HG03280 (cell line): ENCODE measurements around the gene CUX1.
"Not testable (repeated sequence)": the region's sequence is repeated elsewhere in the genome, so short reads cannot be mapped to it uniquely, and the experiment has no call there.

ENCODE experiments used
- ATAC-seq: cut with Tn5 transposase; IDR thresholded peaks from one replicate; pipeline ENCODE4 v1.9.1; 2021; ENCODE audit warnings: mild to moderate bottlenecking, moderate library complexity; ENCODE audit not compliant: unreplicated experiment

The CUX1 gene

GRCh38 chr7:102119213-102119651, 301.8 kb downstream of the CUX1 start:
- no peak for ATAC-seq

DNA sequence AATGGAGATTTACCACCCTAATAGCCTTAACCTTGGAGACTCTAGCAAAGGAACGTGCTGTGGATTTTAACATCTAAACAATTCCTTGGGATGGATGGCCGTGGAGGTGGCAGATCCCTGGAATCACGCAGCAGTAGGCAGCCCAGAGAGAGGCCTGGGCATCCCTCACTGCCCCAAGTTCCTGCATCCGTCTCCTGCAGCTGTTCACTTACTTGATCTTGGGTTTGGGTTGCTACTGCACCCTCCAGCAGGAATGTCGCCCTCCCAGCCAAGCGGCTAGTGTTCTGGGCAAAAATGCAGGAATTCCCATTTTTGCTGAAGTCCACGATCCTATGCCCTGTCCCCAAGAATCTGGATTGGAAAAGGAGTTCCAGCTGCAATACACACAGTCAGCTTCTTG, 302.5 kb downstream of the CUX1 start:
- no peak for ATAC-seq

- no peak for ATAC-seq
These were observed 303.3 kb downstream of the CUX1 start for GRCh38 chr7:102120666-102121195.

GRCh38 chr7:102122026-102122425, 304.6 kb downstream of the CUX1 start:
- ATAC-seq: no peak

- ATAC-seq: peak; percentile 63
These were observed 307.7 kb downstream of the CUX1 start for GRCh38 chr7:102125127-102125596.

DNA sequence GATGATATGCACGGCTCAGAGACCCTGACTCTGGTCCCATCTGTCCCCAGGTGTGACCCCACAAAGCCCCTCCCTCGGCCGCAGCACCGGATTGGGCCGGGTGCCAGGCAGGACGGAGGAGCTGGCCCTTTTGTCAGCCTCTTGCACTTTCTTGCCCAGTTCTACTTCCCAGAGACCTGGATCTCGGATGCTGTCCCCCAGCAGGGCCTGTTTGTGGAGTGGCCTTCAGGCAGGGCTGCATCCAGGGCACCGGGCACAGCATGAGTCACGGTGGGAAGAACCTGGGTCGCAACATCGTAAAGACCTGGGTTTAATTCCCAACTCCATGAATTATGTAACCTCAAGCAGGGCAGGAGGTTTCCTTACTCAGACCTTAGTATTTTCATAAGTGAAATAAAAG, 310.9 kb downstream of the CUX1 start:
- ATAC-seq: no peak

DNA sequence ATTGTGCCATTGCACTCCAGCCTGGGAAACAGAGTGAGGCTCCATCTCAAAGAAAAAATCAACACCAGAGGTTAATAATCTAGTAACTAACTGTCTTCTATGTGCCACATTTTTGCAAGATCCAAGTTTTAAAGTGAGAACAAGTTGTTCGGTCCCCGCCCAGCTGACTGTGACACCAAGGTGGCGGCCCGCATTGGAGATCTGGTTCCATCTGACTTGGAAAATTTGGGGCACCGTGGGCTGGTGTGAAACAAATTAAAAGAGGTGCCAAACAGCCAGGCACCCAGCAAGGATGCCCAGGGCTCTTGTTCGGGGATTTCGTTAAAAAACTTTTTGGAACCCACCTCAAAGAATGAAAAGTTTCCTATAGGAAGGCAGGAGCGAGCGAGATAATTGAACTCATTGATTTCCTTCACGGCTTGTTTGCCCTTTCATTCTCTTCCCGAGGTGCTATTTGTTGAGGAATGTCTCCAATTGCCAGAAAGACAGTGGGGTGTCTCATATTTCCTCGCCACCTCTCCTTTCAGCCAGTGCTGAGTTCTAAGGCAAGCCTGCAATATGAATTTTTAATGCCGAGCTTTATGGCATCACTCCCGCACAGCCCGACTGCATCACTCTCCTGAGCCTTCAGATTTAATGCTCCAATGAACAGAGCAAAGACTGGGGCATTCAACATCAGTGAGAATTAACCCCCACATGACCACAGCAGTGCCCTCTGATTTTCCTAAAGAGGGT, 312.4 kb downstream of the CUX1 start:
- ATAC-seq: no peak

DNA sequence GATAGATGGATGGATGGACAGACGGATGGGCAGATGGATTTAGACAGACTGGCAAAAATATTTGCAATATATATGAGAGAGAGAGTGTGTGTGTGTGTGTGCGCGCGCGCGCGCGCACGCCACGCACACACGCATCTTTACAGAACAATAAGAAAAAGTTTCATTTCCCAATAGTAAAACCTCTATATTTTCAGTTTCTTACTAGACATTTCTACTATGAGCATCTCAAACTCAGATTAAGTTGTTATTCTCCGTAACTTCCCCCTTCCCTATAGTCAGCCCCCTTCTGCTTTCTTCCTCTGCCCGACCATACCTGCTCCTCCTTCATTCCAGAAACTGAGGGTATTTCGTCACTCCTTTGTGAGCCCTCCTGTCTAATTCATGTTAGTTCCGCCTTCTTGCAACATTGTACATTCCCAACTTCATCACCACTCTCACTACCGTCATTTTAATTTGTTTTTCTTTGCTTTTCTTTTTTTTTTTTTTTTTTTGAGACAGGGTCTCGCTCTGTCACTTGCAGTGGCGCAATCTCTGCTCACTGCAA, 314.9 kb downstream of the CUX1 start:
- no peak for ATAC-seq

DNA sequence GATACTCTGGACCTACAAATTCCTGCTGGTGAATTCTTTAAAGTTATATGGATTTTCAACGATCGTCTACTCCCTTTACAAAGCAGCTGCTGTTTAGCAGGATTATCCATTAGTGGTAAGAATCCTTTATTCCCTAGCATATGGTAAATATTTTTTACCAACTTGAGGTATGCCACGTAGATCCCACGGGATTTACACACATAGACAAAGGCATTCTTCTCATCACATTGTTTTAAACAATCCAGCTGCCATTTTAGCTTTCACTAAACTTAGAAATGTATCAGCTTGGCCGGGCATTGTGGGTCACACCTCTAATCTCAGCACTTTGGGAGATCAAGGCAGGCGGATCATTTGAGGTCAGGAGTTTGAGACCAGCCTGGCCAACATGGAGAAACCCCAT, 321.2 kb downstream of the CUX1 start:
- no peak for ATAC-seq

DNA sequence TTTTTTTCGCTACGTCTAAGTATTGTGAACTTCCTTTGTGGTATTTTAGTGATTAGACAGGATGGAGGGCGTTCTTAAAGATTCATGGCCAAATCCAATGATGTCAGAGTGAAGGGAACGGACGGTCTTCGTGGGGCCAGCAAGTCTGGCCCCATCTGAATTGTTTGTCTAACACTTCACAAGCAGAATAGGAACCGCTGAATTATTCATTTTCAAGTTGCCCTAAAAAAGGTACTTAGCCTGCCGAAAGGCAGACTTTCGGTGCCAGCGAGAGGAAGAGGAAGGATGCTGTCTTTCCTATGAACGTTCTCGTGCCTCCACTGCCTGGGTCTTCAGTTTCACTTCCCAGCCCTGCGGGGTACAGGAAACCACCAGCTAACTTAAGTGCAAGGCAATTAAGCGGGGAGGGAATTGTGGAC, 323.5 kb downstream of the CUX1 start:
- no peak for ATAC-seq

DNA sequence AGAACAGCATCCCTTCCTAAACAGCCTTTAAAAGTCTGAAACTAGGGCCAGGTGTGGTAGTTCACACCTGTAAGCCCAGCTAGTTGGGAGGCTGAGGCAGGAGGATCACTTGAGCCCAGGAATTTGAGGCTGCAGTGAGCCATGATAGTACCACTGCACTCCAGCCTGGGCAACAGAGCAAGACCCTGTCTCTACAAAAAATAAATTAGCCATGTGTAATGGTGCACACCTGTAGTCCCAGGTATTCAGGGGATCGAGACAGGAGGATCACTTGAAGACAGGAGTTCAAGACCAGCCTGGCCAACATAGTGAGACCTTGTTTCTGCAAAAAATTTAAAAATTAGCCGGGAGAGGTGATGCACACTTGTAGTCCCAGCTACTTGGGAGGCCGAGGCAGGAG, 325.0 kb downstream of the CUX1 start:
- not testable (repeated sequence) for ATAC-seq

- ATAC-seq: no peak
These were observed 328.7 kb downstream of the CUX1 start for GRCh38 chr7:102146122-102146521.

DNA sequence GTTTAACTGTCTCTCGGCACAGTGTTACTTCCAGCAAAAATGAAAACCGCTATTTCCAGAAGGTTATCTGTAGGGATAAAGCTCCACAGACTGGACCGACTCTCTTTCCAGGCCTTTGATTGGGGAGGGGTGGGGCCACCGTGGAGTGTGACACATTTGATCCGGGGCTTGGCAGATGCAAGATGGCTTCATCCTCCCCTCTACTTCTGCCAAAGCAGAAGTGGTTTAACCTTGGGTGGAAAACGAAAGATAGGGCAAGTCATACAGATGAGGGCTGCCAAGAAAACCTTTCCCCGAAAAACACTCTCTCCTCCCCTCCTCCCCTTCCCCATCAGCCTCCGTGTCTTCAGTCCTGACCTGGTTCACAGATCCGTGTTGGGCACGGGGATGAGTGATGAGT, 329.6 kb downstream of the CUX1 start:
- ATAC-seq: no peak

- no peak for ATAC-seq
These were observed 331.4 kb downstream of the CUX1 start for GRCh38 chr7:102148799-102149198.

GRCh38 chr7:102149416-102149815, 332.0 kb downstream of the CUX1 start:
- no peak for ATAC-seq

DNA sequence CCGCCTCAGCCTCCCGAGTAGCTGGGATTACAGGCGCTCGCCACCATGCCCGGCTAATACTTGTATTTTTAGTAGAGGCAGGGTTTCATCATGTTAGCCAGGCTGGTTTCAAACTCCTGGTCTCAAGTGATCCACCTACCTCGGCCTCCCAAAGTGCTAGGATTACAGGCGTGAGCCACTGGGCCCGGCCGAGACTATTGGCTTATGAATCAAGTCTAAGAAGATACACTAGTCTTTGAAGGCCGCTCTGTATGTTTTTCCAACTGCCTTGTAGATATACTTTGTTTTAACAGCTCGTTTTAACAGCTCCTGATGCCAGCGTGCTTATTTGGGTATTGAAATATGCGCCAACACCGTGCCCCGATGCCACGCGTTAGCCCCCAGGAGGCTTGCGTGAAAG, 332.8 kb downstream of the CUX1 start:
- no peak for ATAC-seq

DNA sequence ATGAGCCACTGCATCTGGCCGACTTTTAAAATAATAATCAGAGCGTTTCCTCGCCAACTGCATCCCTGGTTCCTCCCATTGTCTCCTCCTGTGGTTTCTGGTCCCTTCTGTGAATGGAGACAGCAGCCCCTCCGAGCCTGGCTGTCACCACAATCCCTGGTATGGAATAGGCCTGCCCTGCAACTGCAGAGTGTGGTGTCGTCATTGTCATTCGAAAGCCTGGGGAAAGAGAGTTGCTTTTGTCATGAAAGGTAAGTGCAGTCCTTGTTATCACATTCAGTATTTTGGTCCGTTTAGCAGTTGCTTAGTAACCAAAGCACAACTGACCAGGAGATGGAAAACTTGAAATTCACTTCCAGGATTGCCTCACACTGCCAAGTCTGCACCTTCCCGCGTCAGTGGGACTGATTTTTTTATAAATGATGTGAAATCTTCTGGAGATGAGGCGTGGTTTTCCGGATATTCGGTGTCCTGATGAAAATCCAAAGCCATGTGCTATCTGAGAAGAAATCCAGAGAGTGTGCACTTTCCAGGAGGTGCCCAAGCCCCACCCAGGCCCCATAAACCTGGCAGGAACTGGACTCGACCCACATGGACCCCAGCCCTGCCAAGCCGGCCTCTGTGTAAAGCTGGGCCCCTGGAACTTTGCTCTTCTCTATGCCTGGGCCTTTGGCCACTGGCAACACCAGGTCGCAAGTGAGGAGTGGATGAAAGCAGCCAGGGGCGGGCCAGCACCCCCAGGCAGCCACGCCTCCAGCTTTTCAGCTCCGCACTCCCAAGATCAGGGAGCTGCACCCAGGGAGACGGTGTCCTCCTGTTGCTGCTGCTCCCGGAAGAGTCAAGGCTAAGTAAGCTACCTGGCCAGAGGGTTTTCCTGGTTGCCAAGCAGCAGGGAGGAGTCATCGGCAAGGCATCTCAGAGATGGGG, 335.5 kb downstream of the CUX1 start:
- no peak for ATAC-seq

- ATAC-seq: no peak
These were observed 336.1 kb downstream of the CUX1 start for GRCh38 chr7:102153599-102153946.

- ATAC-seq: no peak
These were observed 337.0 kb downstream of the CUX1 start for GRCh38 chr7:102154425-102154824.

GRCh38 chr7:102155821-102156441, 338.5 kb downstream of the CUX1 start:
- no peak for ATAC-seq

DNA sequence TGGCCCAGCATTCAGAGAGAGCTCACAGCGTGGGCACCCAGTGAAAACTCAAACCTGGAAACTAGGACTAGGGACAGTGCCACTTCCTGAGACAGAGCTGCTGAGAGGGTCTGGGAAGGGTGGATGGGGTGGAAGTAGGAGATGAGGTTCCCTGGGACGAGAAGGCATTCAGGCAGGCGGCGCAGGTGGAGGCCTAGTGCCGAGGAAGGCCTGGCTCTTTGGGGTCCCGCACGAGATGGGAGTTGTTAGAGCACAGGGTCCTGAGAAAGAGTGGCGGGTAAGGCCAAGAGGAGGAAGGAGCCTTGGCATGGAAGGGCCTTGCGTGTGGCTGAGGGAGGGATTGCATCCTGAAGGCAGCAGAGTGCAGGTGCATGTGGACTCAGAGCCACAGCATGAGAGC, 339.4 kb downstream of the CUX1 start:
- no peak for ATAC-seq
